ENCODE measurements around the gene C1QTNF2. TPM values are rescaled to one million over a fixed set of nuclear protein-coding genes. Genes with fewer than 3 reads are reported as not detected.
A peak's percentile ranks its signal among the peaks of the same experiment; 100 is the strongest.

C1QTNF2 gene
- total RNA-seq, 1 donor = 0.43 TPM

DNA sequence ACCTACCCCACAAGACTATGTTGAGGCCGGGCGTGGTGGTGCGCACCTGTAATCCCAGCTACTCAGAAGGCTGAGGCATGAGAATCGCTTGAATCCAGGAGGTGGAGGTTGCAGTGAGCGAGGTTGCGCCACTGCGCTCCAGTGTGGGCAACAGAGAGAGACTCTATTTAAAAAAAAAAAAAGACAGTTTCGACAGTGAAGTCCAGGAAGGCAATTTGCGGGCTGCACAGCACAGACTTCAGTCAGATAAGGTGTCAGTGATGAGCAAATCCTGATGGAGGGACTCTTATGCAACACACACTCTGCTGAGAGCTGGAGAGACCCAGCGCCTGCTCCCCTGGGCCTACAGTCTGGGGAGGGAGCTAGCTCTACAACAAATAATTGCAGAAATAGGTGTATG lies 72.2 kb downstream of the C1QTNF2 start:
- TF ChIP-seq, protein P1, sequence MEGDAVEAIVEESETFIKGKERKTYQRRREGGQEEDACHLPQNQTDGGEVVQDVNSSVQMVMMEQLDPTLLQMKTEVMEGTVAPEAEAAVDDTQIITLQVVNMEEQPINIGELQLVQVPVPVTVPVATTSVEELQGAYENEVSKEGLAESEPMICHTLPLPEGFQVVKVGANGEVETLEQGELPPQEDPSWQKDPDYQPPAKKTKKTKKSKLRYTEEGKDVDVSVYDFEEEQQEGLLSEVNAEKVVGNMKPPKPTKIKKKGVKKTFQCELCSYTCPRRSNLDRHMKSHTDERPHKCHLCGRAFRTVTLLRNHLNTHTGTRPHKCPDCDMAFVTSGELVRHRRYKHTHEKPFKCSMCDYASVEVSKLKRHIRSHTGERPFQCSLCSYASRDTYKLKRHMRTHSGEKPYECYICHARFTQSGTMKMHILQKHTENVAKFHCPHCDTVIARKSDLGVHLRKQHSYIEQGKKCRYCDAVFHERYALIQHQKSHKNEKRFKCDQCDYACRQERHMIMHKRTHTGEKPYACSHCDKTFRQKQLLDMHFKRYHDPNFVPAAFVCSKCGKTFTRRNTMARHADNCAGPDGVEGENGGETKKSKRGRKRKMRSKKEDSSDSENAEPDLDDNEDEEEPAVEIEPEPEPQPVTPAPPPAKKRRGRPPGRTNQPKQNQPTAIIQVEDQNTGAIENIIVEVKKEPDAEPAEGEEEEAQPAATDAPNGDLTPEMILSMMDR (IDR thresholded peaks at IDR 0.05; ENCODE audit: insufficient read depth, low read depth, low read length) = no peak
- no peak overlapping the region for H3K4me3 ChIP-seq (ENCODE audit: low read depth, low read length)
- DNase-seq (ENCODE audit: low read depth) = peak; percentile 72

DNA sequence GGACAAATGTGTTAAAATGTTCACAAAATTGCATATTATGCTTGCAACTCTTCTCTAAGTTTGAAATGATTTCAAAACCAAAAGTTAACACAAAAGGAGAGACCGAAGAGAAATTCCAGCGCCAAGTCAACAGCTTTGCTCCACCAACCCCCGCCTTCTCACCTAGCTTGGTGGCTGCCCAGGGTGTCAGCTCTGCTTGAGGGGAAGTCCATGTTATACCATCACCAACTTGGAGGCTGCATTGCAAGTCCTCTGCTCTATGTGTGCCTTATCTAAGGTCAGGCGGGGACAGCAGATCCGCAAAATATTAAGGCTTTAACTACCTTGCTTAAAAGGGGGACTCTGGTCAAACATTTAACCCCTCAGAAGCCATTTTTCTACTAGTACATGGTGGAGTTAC lies 72.7 kb downstream of the C1QTNF2 start:
- DNase-seq (ENCODE audit: low read depth) = no peak
- no peak overlapping the region for H3K4me3 ChIP-seq (ENCODE audit: low read depth, low read length)
- TF ChIP-seq, protein P1 (IDR thresholded peaks at IDR 0.05; ENCODE audit: insufficient read depth, low read depth, low read length) = no peak

Small RNA genes within 50 kb of the gene (small RNA-seq; reads per million reads assigned to genes)
- gene AC112191.3 = not detected

Other genes starting within 250 kb of the C1QTNF2 start
- gene FABP6, start 141.1 kb downstream of the C1QTNF2 start, total RNA-seq = not detected in 2 replicates
- 0.86 and 1.3 TPM in 2 replicates for gene CCNJL, start 58.1 kb downstream of the C1QTNF2 start, total RNA-seq
- 2.9 and 4.7 TPM in 2 replicates for gene FAM200C, start 29.4 kb upstream of the C1QTNF2 start, total RNA-seq
- 39.0 and 48.4 TPM in 2 replicates for gene SLU7, start 48.5 kb upstream of the C1QTNF2 start, total RNA-seq
- gene PTTG1, start 51.2 kb upstream of the C1QTNF2 start, total RNA-seq = 158 and 180 TPM in 2 replicates